HG02884 (cell line): Measurements from ENCODE around the gene MIXL1.
"Not testable (repeated sequence)": the region's sequence is repeated elsewhere in the genome, so short reads cannot be mapped to it uniquely, and the experiment has no call there.

Experiments
- ATAC-seq: cut with Tn5 transposase; IDR thresholded peaks from one replicate; pipeline ENCODE4 v1.9.1; 2021; ENCODE audit warnings: mild to moderate bottlenecking, moderate library complexity; ENCODE audit not compliant: unreplicated experiment

The MIXL1 gene

DNA sequence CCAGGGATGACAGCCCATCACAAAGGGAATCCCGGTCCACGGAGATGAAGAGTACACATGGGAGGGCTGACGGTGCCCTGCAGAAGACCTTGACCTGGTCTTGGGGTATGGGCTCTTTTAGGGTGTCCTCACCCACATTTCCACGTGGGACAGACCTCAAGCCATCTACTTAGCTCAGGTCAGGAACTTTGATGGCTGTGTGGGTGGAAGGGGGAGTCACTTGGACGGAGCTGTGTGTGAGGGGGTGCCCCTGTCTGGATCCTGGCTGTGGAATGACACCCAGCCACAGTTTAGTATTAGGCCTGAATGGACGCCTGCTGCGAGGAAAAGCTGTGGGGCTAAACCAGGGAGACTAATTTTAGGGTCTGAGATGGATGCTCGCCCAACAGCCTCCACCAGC, 10.9 kb upstream of the MIXL1 start:
- ATAC-seq = no peak

DNA sequence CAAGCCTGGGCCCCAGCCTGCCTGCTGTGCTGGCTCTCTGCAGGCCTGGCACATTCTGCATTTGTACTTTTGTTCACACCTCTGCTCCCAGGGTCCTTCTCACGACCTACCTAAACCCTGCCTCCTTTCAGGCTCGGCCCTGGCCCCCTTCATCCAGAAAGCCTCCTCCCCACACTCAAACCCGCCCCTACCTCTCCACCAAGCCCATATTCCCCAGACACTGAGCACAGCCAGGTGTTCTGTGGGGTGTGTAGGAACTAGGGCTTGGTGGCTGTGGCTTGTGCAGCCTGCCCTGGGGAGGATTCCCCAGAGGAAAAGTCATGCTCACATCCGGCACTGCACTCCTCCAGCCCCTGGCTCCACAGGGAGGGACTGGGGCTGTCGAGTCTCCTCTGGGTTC, 8.2 kb upstream of the MIXL1 start:
- ATAC-seq = no peak

DNA sequence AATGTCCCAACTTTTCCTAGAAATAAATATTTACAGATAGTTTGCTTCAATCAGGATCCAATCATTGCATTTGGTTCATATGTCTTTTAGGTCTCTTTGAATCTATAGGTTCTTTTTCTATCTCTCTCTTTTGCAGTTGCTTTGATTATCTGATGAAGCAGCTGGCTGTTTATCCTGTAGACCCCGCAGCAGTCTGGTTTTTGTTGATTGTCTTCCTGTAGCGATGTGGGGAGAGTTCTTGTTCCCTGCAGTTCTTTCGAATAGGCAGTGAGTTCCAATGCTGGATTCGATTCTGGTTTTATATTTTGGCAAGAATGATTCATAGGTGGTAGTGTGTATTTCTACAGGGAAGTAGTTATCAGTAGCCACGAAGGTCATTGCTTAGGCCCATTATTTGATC, 7.4 kb upstream of the MIXL1 start:
- ATAC-seq = no peak

DNA sequence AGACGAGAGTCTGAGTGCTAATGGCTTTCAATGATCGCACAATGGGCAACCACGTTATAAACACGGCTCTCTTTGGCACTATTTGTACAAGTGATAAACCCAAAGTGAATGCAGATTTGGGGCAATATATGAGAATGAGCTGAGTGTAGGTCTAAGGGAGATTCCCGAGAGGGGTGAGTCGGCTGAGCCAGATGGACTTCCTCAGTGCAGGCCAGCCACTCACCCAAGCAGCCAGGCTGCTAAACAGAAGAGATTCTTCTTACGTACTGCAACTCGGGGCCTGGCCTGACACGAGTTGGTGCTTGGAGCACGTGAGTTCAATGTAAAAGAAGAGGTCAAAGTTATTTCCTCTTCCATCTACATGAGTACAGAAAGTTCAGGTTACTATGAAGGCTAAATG, 6.2 kb upstream of the MIXL1 start:
- no peak for ATAC-seq

DNA sequence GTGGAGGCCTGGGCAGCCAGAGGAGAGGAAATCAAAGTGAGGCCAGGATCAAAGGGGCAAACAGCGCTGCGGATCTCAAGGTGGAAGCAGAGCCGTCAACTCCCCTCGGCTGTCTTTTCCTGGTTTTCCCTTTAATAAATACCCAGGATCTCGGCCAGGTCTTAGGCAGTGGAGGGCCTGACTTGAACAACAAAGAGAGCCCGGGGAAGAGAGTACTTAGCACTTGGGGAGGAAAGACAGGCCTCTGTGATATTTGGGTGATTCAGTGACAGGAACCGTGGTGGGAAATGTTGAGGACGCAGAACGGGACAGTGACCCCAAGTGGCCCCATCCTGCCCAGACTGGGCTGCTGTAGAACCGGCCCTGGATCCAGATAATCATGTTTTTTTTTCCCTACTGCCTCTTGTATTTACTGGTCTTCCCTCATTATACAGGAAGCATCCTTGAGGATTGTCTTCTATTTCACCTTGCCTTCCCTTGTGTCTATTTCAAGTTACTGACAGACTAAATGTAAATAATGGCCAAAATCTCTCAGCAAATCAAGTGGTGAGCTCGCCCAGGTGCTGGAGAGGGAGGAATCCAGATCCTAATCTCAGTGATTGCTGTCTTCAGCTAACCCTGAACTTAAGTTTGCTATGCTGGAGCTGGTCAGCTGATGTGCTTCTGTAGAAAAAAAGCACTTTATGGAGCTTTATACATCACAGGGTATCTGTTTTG, 2.8 kb upstream of the MIXL1 start:
- no peak for ATAC-seq

DNA sequence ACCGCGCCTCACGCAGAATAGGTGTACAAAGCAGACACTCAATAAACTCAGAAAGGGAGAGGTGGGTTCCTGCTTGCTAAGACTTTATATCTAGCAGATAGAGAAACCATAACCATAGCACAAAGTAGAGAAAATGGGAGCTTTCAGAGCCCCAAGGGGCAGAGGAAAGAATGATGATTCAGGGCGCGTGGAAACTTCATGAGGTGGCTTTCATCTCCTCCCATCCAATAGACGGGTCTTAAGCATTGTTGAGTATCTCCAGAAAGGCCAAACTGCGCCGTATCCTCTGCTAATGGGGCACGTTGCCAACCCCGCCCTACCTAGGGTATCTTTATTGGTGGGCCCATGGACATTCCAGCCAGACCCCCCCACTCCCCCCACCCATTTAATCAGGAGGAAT, 778 bp upstream of the MIXL1 start:
- no peak for ATAC-seq

DNA sequence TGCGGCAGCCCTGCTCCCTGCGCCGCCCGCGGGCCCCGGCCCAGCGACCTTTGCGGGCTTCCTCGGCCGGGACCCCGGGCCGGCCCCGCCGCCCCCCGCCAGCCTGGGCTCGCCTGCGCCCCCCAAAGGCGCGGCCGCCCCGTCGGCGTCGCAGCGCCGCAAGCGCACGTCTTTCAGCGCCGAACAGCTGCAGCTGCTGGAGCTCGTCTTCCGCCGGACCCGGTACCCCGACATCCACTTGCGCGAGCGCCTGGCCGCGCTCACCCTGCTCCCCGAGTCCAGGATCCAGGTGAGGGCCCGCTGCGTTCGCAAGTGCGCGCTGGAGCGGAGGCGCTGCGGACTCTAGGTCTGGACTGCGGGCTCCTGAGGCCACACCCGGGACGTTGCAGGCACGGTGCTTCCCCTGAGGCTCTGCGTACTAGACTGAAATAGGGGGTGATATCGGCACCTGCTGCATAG, 351 bp downstream of the MIXL1 start:
- peak; percentile 64 for ATAC-seq

DNA sequence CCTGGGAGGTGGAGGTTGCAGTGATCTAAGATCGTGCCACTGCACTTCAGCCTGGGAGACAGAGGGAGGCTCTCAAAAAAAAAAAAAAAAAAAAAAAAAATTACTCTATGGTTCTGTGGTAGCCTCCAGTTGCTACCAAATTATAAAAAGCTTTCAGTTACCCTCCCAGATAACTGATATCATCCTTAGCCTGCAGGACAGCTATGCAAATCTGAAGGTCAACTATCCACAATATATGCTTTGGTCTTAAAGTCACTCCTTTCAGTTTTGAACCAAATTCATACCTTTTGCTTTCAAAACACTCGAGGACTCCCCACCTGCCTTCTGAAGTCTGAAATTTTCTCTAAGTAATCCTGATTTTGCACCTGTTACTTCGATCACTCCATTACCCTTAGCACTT, 3.1 kb downstream of the MIXL1 start:
- no peak for ATAC-seq

DNA sequence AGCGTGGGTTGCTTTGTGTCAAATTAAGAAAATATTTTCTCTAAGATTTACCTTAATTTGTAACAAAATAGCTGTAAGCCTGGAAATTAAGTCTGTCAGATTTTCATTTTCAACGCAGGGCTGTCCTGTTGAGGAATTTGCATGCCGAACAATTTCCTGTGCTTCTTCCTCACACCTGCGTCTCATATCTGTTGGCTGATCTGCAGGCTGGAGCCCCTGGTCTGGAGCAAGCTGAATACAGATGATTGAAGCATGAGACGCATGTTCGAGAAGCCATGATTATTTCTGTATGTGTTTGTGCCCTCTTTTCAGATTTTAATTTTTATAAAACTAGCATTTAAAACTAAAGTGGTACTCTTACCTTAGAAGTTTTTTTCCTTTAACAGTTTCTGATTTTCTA, 9.8 kb downstream of the MIXL1 start:
- no peak for ATAC-seq

DNA sequence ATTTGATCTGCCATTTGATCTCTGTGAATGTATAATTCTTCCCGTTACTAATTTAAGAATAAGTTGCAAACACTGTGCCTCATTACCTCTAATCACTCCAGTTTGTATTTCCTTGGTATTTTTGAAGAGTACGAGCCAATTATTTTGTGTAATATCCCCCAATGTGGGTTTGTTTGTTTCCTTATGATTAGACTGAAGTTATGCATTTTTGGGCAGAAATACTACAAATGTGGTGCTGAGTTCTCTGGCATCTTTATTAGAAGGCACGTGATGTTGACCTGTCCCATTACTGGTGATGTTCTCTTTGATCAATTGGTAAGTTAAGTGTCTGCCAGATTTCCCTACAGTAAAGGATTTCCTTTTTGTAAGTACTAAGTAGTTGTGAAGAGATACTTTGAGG, 10.3 kb downstream of the MIXL1 start:
- ATAC-seq = no peak

DNA sequence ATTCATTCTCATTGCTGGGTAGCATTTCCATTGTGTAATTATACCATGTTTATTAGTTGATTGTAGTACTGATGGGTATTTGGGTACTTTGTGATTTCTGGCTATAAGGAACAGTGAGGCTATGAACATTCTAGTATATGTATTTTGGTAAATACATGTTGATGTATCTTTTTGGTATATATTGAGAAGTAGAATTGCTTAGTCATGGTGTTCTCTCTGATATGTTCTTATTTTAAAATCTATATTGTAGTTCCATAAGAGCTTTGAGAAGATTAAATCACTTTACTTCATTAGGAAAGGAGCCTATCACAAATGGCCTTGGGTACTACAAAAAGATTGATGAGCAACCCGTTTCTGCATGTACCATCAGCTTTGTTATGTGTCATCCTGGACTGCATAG, 13.4 kb downstream of the MIXL1 start:
- no peak for ATAC-seq

DNA sequence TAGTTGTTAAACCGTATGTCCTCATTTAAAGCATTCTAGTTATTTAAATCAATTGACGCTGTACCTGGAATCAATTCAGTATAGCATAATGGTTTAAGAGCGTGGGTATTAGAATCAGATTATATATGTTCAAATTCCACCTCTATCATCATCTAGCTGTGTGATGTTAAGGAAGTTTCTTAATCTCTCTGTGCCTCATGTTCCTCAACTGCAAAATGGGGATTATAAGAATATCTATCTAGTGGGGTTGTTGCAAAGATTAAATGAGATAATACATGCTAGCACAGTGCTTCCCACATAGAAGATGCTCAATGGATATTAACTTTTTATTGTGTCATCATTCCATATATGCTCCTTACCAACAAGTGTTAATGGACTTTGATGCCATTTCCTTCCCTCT, 16.0 kb downstream of the MIXL1 start:
- ATAC-seq = no peak

DNA sequence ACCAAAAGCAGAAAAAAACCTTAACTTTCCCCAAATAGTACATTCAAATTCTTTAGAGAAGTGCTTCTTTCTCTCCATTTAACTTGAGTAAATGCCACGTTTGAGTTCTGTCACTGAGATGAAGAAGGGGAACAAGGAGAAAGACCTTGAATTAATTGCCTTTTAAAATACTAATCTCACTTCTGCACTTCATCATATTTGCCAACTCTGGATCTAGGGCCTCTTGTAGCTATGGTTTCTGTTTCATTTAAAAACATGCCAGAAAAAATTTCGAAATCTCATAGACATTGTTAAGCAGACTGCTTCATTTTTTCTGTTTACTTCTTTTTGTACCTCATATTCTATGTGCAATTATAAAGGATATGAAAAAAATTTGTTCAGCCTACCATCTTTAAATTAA, 24.6 kb downstream of the MIXL1 start:
- no peak for ATAC-seq

DNA sequence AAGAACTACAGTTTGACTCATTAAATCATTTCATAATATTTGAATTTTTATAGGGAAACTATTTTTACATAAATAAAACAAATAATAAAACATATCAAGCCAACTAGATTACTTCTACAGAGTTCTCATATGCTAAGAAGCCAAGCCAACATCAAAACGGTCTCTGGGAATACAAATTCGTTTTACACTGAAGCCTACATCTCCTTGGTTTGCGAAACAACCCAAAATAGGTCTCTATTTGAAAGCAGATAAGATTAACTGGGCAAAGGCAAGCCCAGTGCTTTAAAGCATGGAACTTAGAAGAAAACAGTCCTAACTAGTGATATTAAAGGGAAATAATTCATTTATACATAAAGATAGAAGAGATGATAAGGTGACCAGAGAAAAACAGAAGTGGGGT, 25.3 kb downstream of the MIXL1 start:
- ATAC-seq = no peak

DNA sequence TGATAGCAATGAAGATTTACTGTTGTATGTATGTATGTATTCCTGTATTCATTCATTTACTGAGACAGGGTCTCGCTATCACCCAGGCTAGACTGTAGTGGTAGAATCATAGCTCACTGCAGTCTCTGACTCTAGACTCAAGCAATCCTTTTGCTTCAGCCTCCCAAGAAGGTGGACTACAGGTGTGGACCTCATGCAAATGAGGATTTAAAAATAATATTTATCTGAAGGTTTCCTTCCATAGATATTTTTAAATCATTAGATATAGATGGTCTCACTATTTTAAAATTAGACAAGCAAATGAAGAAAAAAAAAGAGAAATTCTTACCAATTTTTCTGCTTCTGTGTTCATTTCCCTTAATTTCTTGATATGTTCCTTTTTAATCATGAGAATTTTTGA, 27.0 kb downstream of the MIXL1 start:
- no peak for ATAC-seq

DNA sequence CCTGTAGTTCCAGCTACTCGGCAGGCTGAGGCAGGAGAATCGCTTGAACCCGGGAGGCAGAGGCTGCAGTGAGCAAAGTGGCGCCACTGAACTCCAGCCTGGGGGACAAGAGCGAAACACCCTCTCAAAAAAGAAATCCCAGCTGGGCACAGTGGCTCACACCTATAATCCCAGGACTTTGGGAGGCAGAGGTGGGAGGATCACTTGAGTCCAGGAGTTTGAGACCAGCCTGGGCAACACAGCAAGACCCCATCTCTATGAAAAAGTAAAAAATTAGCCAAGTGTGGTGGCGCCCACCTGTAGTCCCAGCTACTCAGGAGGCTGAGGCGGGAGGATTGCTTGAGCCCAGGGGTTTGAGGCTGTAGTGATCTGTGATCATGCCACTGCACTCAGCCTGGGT, 29.4 kb downstream of the MIXL1 start:
- ATAC-seq = not testable (repeated sequence)

DNA sequence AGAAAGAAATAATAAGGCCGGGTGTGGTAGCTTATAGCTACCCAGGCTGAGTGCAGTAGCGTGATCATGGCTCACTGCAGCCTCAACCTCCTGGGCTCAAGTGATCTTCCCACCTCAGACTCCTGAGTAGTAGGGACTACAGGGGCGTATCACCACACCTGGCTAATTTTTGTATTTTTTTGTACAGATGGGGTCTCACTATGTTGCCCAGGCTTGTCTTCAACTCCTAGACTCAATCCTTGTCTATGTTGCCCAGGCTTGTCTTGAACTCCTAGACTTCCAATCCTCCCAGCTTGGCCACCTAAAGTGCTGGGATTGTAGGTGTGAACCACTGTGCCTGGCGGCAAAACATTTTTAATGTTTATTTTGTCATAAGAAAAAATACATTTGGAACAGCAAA, 30.5 kb downstream of the MIXL1 start:
- ATAC-seq = no peak

DNA sequence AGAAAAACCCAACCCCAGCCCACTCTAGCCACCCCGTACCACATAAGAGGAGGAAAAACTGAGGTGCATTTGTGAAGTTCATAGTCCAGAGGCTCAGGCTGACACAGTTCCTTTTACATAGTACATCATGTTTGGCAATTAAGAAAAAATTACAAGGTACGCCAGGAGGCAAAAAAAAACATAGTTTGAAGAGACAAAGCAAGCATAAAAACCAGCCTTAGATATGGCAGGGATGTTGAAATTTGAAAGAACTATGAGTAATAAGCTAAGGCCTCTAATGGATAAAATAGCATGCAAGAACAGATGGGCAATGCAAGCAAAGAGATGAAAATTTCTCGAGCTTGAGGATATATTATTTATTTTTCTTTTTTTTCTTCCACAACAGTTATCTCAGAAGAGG, 31.9 kb downstream of the MIXL1 start:
- no peak for ATAC-seq

DNA sequence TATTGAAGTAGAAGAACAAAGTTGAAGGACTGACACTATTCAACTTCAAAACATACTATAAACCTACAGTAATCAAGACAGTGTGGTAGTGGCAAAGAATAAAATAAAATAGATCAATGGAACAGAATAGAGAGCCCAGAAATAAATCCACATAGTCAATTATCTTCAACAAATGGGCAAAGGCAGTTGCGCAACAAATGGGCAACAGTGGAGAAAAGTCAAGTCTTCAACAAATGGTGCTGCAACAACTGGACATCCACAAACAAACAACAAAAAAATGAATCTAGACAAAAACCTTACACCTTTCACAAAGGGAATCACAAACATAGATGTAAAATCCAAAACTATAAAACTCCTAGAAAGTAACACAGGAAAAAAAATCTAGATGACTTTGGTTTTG, 38.4 kb downstream of the MIXL1 start:
- no peak for ATAC-seq

DNA sequence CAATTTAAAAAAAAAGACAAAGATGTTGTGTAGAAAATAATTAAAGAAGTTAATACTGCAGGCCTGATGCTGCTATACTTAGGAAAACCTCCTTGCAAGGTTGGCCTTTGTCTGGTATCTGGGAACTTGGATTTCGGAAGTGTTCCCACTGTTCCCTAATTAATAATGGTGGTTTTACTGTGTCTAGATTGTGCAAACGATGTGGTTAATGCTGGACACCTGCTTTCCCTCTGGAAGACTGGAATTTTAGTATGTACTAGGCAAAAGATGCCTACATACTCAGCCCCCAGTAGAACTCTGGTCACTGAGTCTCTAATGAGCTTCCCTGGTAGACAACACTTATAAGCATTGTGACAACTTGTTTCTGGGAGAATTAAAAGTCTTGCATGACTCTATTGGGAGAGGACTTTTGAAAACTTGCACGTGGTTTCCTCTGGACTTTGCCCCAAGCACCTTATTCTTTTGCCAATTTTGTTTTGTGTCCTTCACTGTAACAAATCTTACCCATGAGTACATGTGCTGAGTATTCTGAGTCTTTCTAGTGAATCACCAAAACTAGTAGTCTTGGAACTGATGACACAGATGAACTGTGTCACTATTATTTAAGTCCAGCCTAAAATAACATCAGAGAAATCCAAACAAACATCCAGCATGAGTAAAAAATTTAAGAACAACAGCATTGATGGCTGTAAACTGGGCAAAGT, 45.1 kb downstream of the MIXL1 start:
- no peak for ATAC-seq

DNA sequence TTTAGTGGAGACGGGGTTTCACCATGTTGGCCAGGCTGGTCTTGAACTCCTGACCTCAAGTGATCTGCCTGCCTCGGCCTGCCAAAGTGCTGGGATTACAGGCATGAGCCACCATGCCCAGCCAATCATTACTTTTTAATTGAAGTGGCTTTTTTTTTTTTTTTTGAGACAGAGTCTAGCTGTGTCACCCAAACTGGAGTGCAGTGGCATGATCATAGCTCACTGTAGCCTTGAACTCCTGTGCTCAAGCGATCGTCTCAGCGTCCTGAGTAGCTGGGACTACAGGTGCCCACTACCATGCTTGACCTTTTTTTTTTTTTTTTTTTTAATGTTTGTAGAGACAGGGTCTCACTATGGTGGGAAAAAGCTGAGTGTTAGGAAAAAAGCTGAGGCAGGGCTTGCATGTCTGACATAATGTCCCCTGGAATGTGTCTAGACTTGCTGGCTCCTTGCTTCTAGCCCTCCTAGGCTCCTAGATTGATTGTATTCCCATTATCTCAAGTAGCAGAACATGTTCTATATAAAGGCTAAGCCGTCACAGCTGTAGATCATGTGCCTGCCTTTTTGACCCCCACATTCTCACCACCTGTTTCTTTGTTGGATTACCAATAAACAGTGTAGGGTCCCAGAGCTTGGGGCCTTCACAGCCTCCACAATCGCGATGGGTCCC, 48.9 kb downstream of the MIXL1 start:
- ATAC-seq = not testable (repeated sequence)

DNA sequence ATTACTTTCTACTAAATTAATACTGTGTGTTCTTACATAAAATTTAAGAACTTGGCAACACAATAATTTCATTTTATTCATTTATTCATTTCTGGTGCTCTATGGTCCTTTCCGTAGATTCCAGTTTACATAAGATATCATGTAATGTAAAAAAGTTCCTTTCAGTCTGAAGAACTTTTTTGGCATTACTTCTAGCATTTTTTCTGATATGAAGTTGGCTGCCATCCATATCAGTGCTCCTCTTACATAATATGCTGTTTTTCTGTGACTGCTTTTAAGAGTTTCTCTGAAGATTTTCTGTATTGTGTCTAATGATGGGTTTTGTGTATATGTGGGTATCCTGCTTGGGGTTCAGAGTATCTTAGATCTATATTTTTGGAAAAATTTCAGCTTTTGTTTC, 50.7 kb downstream of the MIXL1 start:
- no peak for ATAC-seq
